ENCODE data around the gene SUSD5. TPM values are rescaled to one million over a fixed set of nuclear protein-coding genes. Genes with fewer than 3 reads are reported as not detected.
"Not testable (repeated sequence)": the region's sequence is repeated elsewhere in the genome, so short reads cannot be mapped to it uniquely, and the experiment has no call there.

The SUSD5 gene
- total RNA-seq, 1 donor from 2014 or later, result 3.1 TPM

DNA sequence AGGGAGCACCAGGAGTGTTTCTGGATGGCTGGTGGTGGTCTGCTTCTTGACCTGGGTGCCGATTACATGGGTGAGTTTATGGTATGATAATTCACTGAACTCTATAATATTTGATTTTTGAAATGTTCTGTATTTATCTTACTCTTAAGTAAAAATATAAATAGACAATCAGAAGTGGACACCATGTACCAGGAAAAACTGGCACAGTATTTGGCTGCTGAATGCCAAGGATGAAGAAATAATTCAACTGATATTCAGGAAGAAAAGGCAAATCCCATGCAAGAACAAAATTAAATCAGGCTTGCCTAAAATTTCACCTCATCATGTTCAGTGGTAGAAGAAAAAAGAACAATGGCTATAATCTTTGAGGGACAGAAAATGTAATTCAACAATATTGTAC is 53.2 kb downstream of the SUSD5 start:
- H3K9me3 Mint-ChIP-seq, result no peaks in the 10 kb centered on the region
- H3K4me1 ChIP-seq, result no peaks in the 10 kb centered on the region
- H3K36me3 Mint-ChIP-seq, result no peaks in the 10 kb centered on the region
- DNase-seq (ENCODE audit: low spot score), result no peak
- no peaks in the 10 kb centered on the region for H3K27me3 Mint-ChIP-seq (ENCODE audit: insufficient read depth, low read depth)
- H3K9ac ChIP-seq, result no peak overlapping the region
- no peak overlapping the region for H3K4me2 ChIP-seq
- no peak overlapping the region for H2AFZ ChIP-seq (replicated peaks)
- no peak overlapping the region for H3K27ac Mint-ChIP-seq
- no peaks in the 10 kb centered on the region for H3K9me3 ChIP-seq (ENCODE audit: low read depth)
- no peaks in the 10 kb centered on the region for H3K79me2 ChIP-seq (ENCODE audit: low read depth)
- no peaks in the 10 kb centered on the region for H3F3A ChIP-seq (ENCODE audit: low read depth)
- H3K4me3 ChIP-seq, result no peak overlapping the region
- no peaks in the 10 kb centered on the region for H3K27me3 ChIP-seq
- H3K4me3 Mint-ChIP-seq, result no peak overlapping the region
- H4K20me1 ChIP-seq (ENCODE audit: low read depth), result no peaks in the 10 kb centered on the region
- peaks cover 10% of the 10 kb centered on the region for H3K4me1 Mint-ChIP-seq
- TF ChIP-seq EZH2 (IDR thresholded peaks at IDR 0.05) (no peak), EZH2phosphoT487 (IDR thresholded peaks at IDR 0.05) (no peak), CTCF (IDR thresholded peaks at IDR 0.05) (no peak)
- no peak overlapping the region for H3K27ac ChIP-seq
- no peaks in the 10 kb centered on the region for H3K36me3 ChIP-seq

GRCh38 chr3:33162621-33163020 is 56.0 kb downstream of the SUSD5 start:
- H3F3A ChIP-seq (ENCODE audit: low read depth); DNase-seq (ENCODE audit: low spot score); H2AFZ ChIP-seq (replicated peaks); H3K36me3 ChIP-seq; H3K9ac ChIP-seq; H3K4me1 ChIP-seq; H3K9me3 ChIP-seq (ENCODE audit: low read depth); H3K27ac ChIP-seq; H3K4me1 Mint-ChIP-seq; H3K9me3 Mint-ChIP-seq; H3K27me3 ChIP-seq; H3K27ac Mint-ChIP-seq; H3K36me3 Mint-ChIP-seq; H3K4me3 ChIP-seq; H3K4me3 Mint-ChIP-seq; H3K4me2 ChIP-seq; H3K79me2 ChIP-seq (ENCODE audit: low read depth); H3K27me3 Mint-ChIP-seq (ENCODE audit: insufficient read depth, low read depth); H4K20me1 ChIP-seq (ENCODE audit: low read depth): not testable (repeated sequence)

GRCh38 chr3:33159981-33160380 is 58.6 kb downstream of the SUSD5 start:
- Histone ChIP-seq H4K20me1 (ENCODE audit: low read depth) (no peaks in the 10 kb centered on the region), H3K27ac (no peak overlapping the region), H3K4me2 (no peak overlapping the region), H3F3A (ENCODE audit: low read depth) (no peaks in the 10 kb centered on the region), H3K27me3 (no peaks in the 10 kb centered on the region), H3K9me3 (ENCODE audit: low read depth) (no peaks in the 10 kb centered on the region), H2AFZ (replicated peaks) (no peak overlapping the region), H3K9ac (no peak overlapping the region), H3K36me3 (no peaks in the 10 kb centered on the region), H3K4me1 (no peaks in the 10 kb centered on the region), H3K79me2 (ENCODE audit: low read depth) (no peaks in the 10 kb centered on the region), H3K4me3 (no peak overlapping the region)
- TF ChIP-seq CTCF (IDR thresholded peaks at IDR 0.05), result no peak
- no peak for TF ChIP-seq EZH2 (IDR thresholded peaks at IDR 0.05)
- no peak for TF ChIP-seq EZH2phosphoT487 (IDR thresholded peaks at IDR 0.05)
- H3K4me3 Mint-ChIP-seq, result no peak overlapping the region
- no peaks in the 10 kb centered on the region for H3K36me3 Mint-ChIP-seq
- H3K27me3 Mint-ChIP-seq (ENCODE audit: insufficient read depth, low read depth), result peaks cover 2% of the 10 kb centered on the region
- no peak overlapping the region for H3K27ac Mint-ChIP-seq
- DNase-seq (ENCODE audit: low spot score), result no peak
- H3K9me3 Mint-ChIP-seq, result no peaks in the 10 kb centered on the region
- H3K4me1 Mint-ChIP-seq, result no peaks in the 10 kb centered on the region

DNA sequence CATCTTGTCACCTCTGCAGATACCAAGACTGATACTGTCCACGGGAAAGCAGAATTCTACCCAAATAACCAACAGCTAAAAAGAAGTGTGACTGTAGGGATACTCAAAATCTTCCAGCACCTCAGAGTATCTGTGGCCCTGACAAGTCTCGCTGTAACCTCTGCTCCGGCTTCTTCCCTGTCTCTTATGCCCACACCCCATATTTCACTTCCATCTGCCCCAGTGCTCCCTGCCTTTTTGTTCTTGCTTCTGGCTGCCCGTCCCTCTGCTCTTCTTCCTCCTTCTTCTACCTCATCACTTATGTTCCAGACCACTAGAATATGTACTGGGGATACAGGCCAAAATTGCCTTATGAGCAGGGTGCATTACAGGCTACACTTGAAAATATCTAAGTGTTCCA is 59.4 kb downstream of the SUSD5 start:
- no peak for DNase-seq (ENCODE audit: low spot score)
- TF ChIP-seq EZH2 (IDR thresholded peaks at IDR 0.05) (no peak), CTCF (IDR thresholded peaks at IDR 0.05) (no peak), EZH2phosphoT487 (IDR thresholded peaks at IDR 0.05) (no peak)

More for the DNA sequence above, 59.4 kb downstream of the SUSD5 start:
- Histone ChIP-seq H3K4me3 (no peak overlapping the region), H3K9me3 (ENCODE audit: low read depth) (no peaks in the 10 kb centered on the region), H3K36me3 (no peaks in the 10 kb centered on the region), H3K27me3 (no peaks in the 10 kb centered on the region), H3K4me1 (no peaks in the 10 kb centered on the region), H3F3A (ENCODE audit: low read depth) (no peaks in the 10 kb centered on the region), H4K20me1 (ENCODE audit: low read depth) (no peaks in the 10 kb centered on the region), H3K9ac (no peak overlapping the region), H2AFZ (replicated peaks) (no peak overlapping the region), H3K4me2 (no peak overlapping the region), H3K27ac (no peak overlapping the region), H3K79me2 (ENCODE audit: low read depth) (no peaks in the 10 kb centered on the region)
- H3K27me3 Mint-ChIP-seq (ENCODE audit: insufficient read depth, low read depth), result peaks cover 2% of the 10 kb centered on the region
- no peak overlapping the region for H3K4me3 Mint-ChIP-seq
- H3K4me1 Mint-ChIP-seq, result no peaks in the 10 kb centered on the region
- H3K36me3 Mint-ChIP-seq, result no peaks in the 10 kb centered on the region
- H3K27ac Mint-ChIP-seq, result no peak overlapping the region
- no peaks in the 10 kb centered on the region for H3K9me3 Mint-ChIP-seq

Data from neural progenitor cell (in vitro differentiated cells).